Measurements from ENCODE around the gene PBX4. TPM values are rescaled to one million over a fixed set of nuclear protein-coding genes. Genes with fewer than 3 reads are reported as not detected.

PBX4 gene
- total RNA-seq, 1 donor from 2014 or later, result not detected

DNA sequence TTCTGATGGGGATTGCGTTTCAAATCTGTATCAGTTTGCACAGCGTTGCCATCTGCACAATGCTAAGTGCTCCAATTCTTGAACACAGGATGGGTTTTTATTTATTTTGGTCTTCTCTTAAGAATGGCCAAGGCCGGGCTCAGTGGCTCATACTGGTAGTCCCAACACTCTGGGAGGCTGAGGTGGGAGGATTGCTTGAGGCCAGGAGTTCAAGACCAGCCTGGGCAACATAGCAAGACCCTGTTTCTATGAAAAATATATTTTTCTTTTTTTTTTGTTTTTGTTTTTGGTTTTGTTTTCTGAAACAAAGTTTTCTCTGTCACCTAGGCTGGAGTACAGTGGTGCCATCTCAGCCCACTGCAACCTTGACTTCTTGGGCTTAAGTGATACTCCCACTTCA is 95.3 kb downstream of the PBX4 start:
- no peak for ATAC-seq
- intact Hi-C loops (cut with DNase I), result no loop called here
- no peak for DNase-seq (ENCODE audit: missing footprints)

DNA sequence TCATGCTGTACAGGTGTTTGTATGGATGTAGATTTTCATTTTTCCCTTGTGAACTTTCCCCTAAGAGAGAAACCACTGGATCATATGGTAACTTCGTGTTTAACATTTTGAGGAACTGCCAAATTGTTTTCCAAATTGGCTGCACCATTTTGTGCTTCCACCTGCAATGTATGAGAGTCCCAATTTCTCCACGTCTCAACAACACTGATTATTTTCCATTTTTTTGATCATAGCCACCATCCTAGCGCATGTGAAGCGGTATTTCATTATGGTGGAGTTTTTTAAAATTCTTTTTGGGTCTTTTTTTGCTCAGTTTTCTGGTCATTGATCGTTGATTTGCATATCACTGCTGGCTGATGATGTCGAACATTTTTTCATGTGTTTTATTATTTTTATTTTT is 97.5 kb downstream of the PBX4 start:
- intact Hi-C loops (cut with DNase I), result no loop called here
- DNase-seq (ENCODE audit: missing footprints) (no peak), ATAC-seq (no peak)

DNA sequence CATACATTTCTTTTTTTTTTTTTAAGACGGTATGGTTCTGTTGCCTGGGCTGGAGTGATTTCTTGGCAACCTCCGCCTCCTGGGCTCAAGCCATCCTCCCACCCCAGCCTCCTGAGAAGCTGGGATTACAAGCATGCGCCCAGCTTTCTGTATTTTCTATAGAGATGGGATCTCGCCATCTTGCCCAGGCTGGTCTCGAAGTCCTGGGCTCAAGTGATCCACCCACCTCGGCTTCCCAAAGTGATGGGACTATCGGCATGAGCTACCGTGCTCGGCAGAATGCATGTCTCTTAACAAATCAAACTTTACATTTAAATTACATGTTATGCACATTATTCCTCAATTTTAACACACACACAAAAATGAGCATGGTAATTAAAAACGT is 101.3 kb downstream of the PBX4 start:
- intact Hi-C loops (cut with DNase I), result loop anchor here (10.0 kb wide), 1 partner anchor 312 kb away; the partner anchor contains the start of gene NR2C2AP
- ATAC-seq (no peak), DNase-seq (ENCODE audit: missing footprints) (no peak)

DNA sequence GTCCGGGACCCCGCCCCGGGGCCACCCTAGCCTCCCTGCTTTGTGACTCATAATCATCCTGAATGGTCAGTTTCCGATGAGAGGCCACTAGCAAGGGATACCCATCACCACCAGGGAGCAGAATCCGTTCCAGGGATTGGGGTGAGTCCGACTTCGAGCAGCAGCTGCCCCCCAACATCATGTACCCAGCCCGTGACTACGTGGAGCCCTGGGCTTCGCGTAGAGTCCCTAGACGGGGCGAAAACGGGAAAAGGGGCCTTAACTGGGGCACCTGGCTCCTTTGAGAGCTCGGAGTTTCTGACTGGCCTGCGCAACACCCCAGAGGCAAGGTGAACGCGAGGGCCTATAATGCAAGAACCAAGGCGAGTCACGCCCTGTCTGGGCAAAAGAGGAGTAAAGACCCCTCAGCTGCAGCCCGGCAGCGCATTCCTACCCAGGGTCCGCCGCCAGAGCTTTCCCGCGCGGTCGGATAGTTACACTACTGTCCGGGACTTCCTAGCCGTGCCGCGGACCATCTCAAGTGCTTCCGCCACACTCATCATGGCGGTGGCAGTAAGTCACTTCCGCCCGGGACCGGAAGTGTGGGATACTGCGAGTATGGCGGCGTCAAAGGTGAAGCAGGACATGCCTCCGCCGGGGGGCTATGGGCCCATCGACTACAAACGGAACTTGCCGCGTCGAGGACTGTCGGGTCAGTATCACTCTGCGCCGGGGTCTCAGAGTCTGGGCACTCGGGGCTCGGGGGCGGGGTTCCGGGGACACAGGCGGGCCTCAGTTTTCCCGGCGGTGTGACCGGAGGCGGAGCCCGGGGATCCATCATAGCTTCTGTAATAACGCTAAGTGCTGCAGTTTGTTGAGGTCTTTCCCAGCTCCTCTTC is 102.6 kb downstream of the PBX4 start, which contains the start of gene NDUFA13:
TSS of gene NDUFA13 (plus strand) at position 584 of the 878 bp plus-strand sequence. CDS start at position 598, 14 bp downstream.
- peak; percentile 91 for ATAC-seq
- intact Hi-C loops (cut with DNase I), result loop anchor here (10.0 kb wide), 1 partner anchor 311 kb away; the partner anchor contains the start of gene NR2C2AP

DNA sequence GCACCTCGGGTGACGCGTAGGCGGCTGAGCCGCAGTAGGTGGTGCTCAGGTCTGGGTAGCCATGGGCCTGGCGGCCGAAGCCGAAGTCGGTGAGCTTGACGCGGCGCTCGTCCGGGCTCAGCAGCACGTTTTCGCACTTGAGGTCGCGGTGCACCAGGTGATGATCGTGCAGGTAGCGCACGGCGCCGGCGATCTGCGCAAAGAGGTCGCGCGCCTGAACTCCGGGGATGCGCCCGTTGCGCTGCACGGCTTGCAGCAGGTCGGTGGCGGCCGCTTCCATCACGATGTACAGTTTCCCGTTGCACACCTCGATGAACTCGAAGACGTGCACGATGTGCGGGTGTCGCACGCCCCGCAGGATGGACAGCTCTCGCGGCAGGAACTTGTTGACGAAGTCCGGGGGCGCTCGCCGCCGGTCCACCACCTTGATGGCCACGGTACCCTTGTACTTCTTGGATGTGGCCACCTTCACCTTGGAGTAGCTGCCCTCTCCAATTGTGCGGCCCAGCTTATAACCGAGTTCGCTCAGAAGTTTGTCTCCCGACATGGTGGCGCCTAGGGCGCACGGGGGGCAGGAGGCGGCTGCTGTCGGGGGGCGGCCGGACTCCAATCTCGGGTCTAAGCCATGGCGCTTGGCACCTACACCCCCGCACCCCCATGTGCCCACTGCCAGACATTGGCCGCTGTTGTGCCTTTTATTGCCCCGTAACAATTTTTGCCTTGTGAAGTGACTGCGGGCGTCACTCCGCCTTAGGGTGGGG is 103.4 kb downstream of the PBX4 start, which contains the start of gene TSSK6:
TSS of gene TSSK6 (minus strand) at position 668 of the 761 bp plus-strand sequence. CDS start at position 547, 121 bp downstream.
- DNase-seq (ENCODE audit: missing footprints) (no peak), ATAC-seq (no peak)

More for the DNA sequence above, 102.6 kb downstream of the PBX4 start, which contains the start of gene NDUFA13:
- DNase-seq (ENCODE audit: missing footprints), result peak; percentile 95

DNA sequence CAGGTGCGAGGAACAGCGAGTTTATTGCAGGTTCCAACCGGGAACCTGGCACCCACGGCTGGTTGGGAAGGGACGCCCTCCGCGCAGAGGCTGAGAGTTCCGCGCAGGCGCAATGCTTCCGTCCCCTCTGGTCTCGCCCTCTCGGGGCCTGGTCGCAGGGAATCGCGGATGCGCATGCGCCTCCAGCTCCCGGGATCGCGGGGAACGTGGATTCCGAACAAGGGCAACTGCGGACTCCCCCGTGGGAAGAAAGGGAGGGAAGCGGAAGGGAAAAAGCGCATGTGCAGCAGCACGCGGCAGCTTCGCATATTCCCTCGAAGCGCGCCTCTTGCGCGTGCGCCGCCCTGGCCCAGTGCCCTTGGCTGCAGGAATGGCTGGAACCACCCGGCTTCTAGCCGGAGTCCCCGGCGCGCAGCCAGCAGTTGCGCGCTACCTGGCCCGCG is 104.3 kb downstream of the PBX4 start:
- intact Hi-C loops (cut with DNase I), result loop anchor here (10.0 kb wide), 1 partner anchor 309 kb away; the partner anchor contains the start of gene NR2C2AP
- ATAC-seq (peak; percentile 58), DNase-seq (ENCODE audit: missing footprints) (peak; percentile 87)

More for the DNA sequence above, 103.4 kb downstream of the PBX4 start, which contains the start of gene TSSK6:
- intact Hi-C loops (cut with DNase I), result loop anchor here (10.0 kb wide), 1 partner anchor 310 kb away; the partner anchor contains the start of gene NR2C2AP

DNA sequence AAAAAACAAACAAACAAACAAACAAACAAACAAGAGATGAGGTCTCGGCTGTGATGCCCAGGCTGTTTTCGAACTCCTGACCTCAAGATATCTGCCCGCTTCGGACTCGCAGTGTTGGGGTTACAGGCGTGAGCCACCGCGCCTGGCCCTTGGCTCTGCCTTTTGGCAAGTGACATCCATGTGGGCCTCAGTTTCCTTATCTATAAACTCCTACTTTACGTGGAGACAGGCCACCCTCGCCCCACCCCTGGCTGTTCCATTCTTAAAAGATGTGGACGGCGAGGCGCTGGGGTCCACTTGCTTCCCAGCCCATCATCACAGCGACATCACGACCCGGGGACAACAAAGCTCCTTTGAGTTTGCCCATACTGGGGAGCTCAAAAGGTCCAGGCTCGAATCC is 104.8 kb downstream of the PBX4 start:
- ATAC-seq (no peak), DNase-seq (ENCODE audit: missing footprints) (no peak)
- intact Hi-C loops (cut with DNase I), result loop anchor here (10.0 kb wide), 1 partner anchor 309 kb away; the partner anchor contains the start of gene NR2C2AP

Other genes with a start within 250 kb of the PBX4 start
- gene GATAD2A, start 213.0 kb downstream of the PBX4 start, total RNA-seq, result 25.9 TPM
- gene TSSK6, start 103.1 kb downstream of the PBX4 start, total RNA-seq, result 0.32 TPM
- gene NDUFA13, start 102.5 kb downstream of the PBX4 start, total RNA-seq, result 1,344 TPM
- 6.5 TPM for gene YJEFN3, start 89.8 kb downstream of the PBX4 start, total RNA-seq
- 0.30 TPM for gene CILP2, start 80.4 kb downstream of the PBX4 start, total RNA-seq
- gene LPAR2, start 9.5 kb upstream of the PBX4 start, total RNA-seq, result 0.57 TPM
- gene GMIP, start 25.0 kb upstream of the PBX4 start, total RNA-seq, result 4.5 TPM
- 20.1 TPM for gene ATP13A1, start 45.0 kb upstream of the PBX4 start, total RNA-seq
- gene ZNF101, start 50.2 kb upstream of the PBX4 start, total RNA-seq, result 2.7 TPM
- 3.6 TPM for gene ZNF14, start 114.4 kb upstream of the PBX4 start, total RNA-seq
- 9.8 TPM for gene ZNF506, start 203.1 kb upstream of the PBX4 start, total RNA-seq
- 11.3 TPM for gene ZNF253, start 247.2 kb upstream of the PBX4 start, total RNA-seq